GM06990 (cell line): ENCODE results near the gene MAP2K3.

Source experiments
- DNase-seq: peaks from one replicate; pipeline ENCODE4 v3.0.0-alpha.2; 2011; ENCODE audit not compliant: insufficient read length; ENCODE audit errors: extremely low read depth
- H3K27me3 ChIP-seq: replicated peaks from 2 replicates; pipeline ENCODE4 v1.6.0; 2011; ENCODE audit warnings: low read length; ENCODE audit not compliant: control insufficient read depth, insufficient read depth
- H3K36me3 ChIP-seq: 2 replicates; pipeline ENCODE4 v1.5.1; 2011; ENCODE audit warnings: low read length; ENCODE audit not compliant: control insufficient read depth, insufficient read depth
- H3K4me3 ChIP-seq: replicated peaks from 2 replicates; pipeline ENCODE4 v1.5.1; 2011; ENCODE audit warnings: low read depth, mild to moderate bottlenecking, control low read depth, low read length
- TF ChIP-seq, protein P1 (sequence below): IDR thresholded peaks from 2 replicates; pipeline ENCODE4 v1.5.1; 2011; ENCODE audit warnings: low read length, control low read depth, mild to moderate bottlenecking, inconsistent platforms; ENCODE audit not compliant: insufficient read depth, poor library complexity, severe bottlenecking

MAP2K3 gene

DNA sequence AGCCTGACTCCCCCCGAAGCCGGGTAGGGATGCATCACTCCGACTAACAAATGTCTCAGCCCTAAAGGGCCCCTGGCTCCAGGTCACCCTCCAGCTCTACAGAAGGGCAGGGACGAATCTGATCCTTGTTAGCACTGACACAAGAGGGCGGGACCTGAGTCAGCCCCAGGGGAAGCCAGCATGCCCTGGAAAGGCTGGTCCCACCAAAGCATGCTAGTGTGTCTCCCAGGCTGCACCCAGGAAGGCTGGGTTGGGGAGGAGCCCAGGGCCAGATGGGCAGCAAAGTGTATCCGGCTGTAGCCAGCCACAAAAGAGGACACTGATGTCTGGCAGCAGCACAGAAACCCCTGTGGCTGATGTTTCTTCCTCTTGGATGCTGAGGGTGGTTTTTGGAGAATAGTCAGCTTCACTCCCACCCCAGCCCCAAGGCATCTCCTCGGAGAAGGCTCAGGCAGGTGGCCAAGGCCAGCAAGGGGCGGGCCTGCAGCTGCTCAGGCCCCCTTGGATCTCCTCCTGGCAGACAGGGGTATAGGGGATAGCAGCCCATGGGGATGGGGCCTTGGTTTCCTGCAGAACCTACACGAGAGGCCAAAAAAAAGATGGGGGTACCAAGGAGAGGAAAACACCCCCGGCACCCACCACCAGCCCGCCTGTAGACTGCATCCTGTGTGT lies 42.3 kb upstream of the MAP2K3 start:
- TF ChIP-seq, protein P1, sequence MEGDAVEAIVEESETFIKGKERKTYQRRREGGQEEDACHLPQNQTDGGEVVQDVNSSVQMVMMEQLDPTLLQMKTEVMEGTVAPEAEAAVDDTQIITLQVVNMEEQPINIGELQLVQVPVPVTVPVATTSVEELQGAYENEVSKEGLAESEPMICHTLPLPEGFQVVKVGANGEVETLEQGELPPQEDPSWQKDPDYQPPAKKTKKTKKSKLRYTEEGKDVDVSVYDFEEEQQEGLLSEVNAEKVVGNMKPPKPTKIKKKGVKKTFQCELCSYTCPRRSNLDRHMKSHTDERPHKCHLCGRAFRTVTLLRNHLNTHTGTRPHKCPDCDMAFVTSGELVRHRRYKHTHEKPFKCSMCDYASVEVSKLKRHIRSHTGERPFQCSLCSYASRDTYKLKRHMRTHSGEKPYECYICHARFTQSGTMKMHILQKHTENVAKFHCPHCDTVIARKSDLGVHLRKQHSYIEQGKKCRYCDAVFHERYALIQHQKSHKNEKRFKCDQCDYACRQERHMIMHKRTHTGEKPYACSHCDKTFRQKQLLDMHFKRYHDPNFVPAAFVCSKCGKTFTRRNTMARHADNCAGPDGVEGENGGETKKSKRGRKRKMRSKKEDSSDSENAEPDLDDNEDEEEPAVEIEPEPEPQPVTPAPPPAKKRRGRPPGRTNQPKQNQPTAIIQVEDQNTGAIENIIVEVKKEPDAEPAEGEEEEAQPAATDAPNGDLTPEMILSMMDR = no peak
- Histone ChIP-seq H3K27me3 (no peaks in the 10 kb centered on the region), H3K36me3 (no peaks in the 10 kb centered on the region), H3K4me3 (no peak overlapping the region)
- no peak for DNase-seq

DNA sequence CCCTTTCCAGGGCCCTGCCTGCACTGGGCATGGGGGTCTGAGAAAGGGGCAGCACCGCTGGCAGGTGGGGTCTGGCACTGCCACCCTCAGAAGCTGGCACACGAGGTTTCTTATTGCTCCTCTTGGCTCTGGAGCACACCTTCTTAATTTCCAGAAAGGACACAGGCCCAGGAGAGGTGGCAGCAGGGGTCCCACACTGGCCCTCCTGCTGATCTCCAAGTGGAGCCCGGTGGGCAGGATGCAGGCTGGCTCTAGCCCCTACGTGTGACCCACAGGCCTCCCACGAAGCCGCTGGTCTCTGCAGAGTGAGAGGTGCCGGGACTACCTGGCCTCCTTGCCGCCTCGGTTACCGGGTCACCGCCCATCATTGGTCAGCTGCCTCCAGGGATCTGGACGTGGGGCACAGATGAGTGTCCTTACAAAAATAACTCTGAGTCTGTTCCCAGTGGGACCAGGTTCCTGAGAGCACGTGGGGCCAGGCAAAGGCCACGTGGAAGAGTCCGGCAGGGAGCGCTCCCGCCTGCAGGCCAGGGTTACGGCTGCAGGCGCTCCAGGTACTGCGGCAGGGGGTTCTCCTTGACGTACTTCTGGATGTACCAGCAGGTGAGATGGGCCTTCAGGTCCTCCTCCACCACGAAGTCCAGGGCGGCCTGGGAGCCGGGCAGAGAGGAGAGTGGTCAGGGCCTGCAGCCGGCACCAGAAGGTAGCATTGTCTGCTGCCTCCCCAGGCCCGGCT lies 41.6 kb upstream of the MAP2K3 start:
- Histone ChIP-seq H3K27me3 (no peaks in the 10 kb centered on the region), H3K36me3 (no peaks in the 10 kb centered on the region), H3K4me3 (no peak overlapping the region)
- TF ChIP-seq, protein P1 = no peak
- no peak for DNase-seq

DNA sequence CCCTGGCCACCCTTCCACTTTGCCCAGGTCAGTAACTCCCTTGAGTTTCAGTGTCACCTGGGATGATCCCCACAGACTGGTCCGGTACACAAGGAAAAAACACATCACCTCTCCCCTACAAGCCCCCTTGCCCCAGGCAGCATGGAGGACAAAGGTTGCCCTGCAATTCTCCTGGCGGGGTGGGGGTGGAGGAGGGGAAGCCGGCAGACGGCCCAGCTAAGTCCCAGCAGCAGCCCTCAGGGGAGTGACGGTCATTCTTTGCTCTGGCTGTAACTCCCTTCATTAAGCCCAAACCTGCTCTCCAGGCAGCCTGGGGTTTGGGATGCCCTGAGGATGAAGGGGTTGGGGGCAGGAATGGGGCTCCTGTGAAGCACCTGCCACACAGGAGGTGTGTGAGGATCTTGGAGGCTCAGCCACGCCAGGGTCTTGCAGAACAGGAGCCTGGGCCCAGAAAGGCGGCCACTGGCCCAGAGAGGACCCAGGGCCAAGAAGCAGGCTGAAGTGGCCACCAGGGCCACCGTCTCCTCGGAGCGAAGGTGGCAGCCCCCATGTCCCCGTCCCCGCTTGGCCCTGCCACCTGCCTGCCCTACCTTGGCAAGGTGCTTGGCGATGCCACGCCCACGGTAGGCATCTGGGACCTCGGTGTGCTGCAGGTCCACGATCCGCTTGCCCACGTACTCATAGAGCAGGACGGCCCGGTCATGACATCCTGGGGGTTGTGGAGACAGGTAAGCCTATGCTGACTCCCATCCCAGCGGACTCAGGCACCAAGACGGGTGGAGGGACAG lies 40.8 kb upstream of the MAP2K3 start:
- Histone ChIP-seq H3K4me3 (no peak overlapping the region), H3K36me3 (no peaks in the 10 kb centered on the region), H3K27me3 (no peaks in the 10 kb centered on the region)
- no peak for DNase-seq
- TF ChIP-seq, protein P1 = no peak

DNA sequence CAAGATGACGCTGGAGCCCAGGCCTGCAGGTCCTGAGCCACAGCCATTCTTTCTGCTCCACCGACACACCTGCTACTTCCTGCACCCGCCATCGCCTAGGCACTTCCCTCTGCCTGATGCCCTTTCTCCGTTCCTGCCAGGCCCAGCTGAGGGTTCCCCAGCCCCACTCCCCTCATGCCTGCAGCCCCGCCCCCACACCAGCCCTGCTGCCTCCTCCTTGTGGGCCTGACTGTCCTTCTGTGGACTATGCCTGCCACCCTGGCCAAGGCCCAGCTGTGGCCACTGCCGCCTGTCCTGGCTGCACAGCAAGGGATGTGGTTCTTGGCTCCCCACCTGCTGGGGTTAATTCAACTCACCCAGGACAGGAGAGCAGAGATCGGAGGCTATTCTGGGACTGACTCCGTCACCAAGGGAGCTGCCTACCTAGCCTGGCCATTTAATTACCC lies 38.8 kb upstream of the MAP2K3 start:
- TF ChIP-seq, protein P1 = no peak
- Histone ChIP-seq H3K4me3 (no peak overlapping the region), H3K27me3 (no peaks in the 10 kb centered on the region; the same call in 1 of the 2 replicates), H3K36me3 (no peaks in the 10 kb centered on the region)
- no peak for DNase-seq

DNA sequence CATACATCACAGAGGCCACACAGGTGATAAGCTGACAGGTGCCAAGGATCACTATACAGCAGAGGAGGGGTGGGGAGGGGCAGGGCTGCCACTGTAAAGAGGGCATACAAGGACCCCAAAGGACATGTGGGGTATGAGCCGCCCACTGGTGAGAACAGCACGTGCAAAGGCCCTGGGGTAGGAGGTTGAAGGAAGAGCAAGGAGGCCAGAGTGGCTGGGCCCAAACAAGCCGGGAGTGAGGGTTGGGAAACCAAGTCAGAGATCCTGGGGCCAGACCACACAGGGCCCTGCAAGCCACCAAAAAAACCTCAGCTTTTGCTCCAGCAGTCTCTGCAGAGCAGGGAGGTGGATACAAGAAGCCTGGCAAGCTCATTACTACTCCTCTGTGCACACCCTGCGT lies 37.8 kb upstream of the MAP2K3 start:
- Histone ChIP-seq H3K36me3 (no peaks in the 10 kb centered on the region), H3K4me3 (no peak overlapping the region)

More for the DNA sequence above, 37.8 kb upstream of the MAP2K3 start:
- TF ChIP-seq, protein P1 = no peak
- no peak for DNase-seq
- H3K27me3 ChIP-seq = peaks cover 2% of the 10 kb centered on the region; the same call in 1 of the 2 replicates
